Measurements from ENCODE around the gene LRRC75A.

GRCh38 chr17:16459271-16459670, 32.7 kb downstream of the LRRC75A start:
- TF ChIP-seq FLYWCH1 (CRISPR knock-in tag; IDR thresholded peaks at IDR 0.05) (no peak), POLR2A (IDR thresholded peaks at IDR 0.05; ENCODE audit: insufficient read depth in 1 of 2, low read depth in 2 of 2, low read length in 2 of 2) (no peak), ZNF619 (CRISPR knock-in tag; IDR thresholded peaks at IDR 0.05) (no peak), KDM6A (CRISPR knock-in tag; IDR thresholded peaks at IDR 0.05; ENCODE audit: low read depth) (no peak), CTCF (CRISPR knock-in tag; IDR thresholded peaks at IDR 0.05) (no peak), HMGA1 (CRISPR knock-in tag; conservative IDR thresholded peaks at IDR 0.05) (no peak), TARDBP (CRISPR knock-in tag; IDR thresholded peaks at IDR 0.05) (no peak), AHDC1 (CRISPR knock-in tag; IDR thresholded peaks at IDR 0.05; ENCODE audit: borderline replicate concordance) (no peak), ZNF841 (CRISPR knock-in tag; IDR thresholded peaks at IDR 0.05; ENCODE audit: borderline replicate concordance) (no peak), ZNF30 (CRISPR knock-in tag; IDR thresholded peaks at IDR 0.05) (no peak), MIER3 (CRISPR knock-in tag; IDR thresholded peaks at IDR 0.05; ENCODE audit: borderline replicate concordance) (no peak)
- TF ChIP-seq, protein P1, sequence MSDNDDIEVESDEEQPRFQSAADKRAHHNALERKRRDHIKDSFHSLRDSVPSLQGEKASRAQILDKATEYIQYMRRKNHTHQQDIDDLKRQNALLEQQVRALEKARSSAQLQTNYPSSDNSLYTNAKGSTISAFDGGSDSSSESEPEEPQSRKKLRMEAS (IDR thresholded peaks at IDR 0.05), result no peak
